ENCODE data around the gene RAPGEF6.

GRCh38 chr5:131514316-131515283, 120.4 kb downstream of the RAPGEF6 start:
- TF ChIP-seq CTCF (IDR thresholded peaks at IDR 0.05) (peak in 1 of 3 experiments; percentile 4), POLR2A (IDR thresholded peaks at IDR 0.05; ENCODE audit: low read depth) (no peak), POLR2AphosphoS5 (IDR thresholded peaks at IDR 0.05) (no peak), EP300 (IDR thresholded peaks at IDR 0.05) (no peak)
